ENCODE results near the gene GSTO1. TPM values are rescaled to one million over a fixed set of nuclear protein-coding genes. Genes with fewer than 3 reads are reported as not detected.

Gene GSTO1
- total and polyA plus RNA-seq, 2 of the 13 experiments (the other 11 are each of a cell fraction or from before 2014, with no cell fraction given): 228 to 300 TPM

GRCh38 chr10:104286939-104287338, 32.2 kb downstream of the GSTO1 start (continued):
- 0 out of 4 replicates have a peak, but pooled peaks of 1 of the 2 experiments have one; percentile 19 for TF ChIP-seq NR2F1 (CRISPR knock-in tag; IDR thresholded peaks at IDR 0.05)
- TF ChIP-seq FOXP4 (CRISPR knock-in tag; IDR thresholded peaks at IDR 0.05): peak; percentile 43; the same call in 1 of the 2 replicates
- peak; percentile 31; the same call in 1 of the 2 replicates for TF ChIP-seq FOXA3 (CRISPR knock-in tag; IDR thresholded peaks at IDR 0.05)
- peak; percentile 77 for TF ChIP-seq NCOA2 (CRISPR knock-in tag; IDR thresholded peaks at IDR 0.05)
- TF ChIP-seq ATF2 (CRISPR knock-in tag; IDR thresholded peaks at IDR 0.05): peak; percentile 38; the same call in 1 of the 2 replicates
- TF ChIP-seq, protein P1, sequence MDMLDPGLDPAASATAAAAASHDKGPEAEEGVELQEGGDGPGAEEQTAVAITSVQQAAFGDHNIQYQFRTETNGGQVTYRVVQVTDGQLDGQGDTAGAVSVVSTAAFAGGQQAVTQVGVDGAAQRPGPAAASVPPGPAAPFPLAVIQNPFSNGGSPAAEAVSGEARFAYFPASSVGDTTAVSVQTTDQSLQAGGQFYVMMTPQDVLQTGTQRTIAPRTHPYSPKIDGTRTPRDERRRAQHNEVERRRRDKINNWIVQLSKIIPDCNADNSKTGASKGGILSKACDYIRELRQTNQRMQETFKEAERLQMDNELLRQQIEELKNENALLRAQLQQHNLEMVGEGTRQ (IDR thresholded peaks at IDR 0.05; ENCODE audit: low read depth, low read length): no peak
- TF ChIP-seq, protein P1 (CRISPR knock-in tag; IDR thresholded peaks at IDR 0.05; ENCODE audit: borderline replicate concordance): no peak
- no peak for TF ChIP-seq NR1H2 (CRISPR knock-in tag; IDR thresholded peaks at IDR 0.05; ENCODE audit: borderline replicate concordance, low read depth)
- TF ChIP-seq KDM1A (CRISPR knock-in tag; IDR thresholded peaks at IDR 0.05): no peak
- TF ChIP-seq ZNF143 (CRISPR knock-in tag; IDR thresholded peaks at IDR 0.05): no peak
- TF ChIP-seq IRF2 (CRISPR knock-in tag; IDR thresholded peaks at IDR 0.05): peak; percentile 14; the same call in 1 of the 2 replicates
- TF ChIP-seq RARA (CRISPR knock-in tag; IDR thresholded peaks at IDR 0.05): peak; percentile 78
- no peak for TF ChIP-seq HOXD1 (CRISPR knock-in tag; IDR thresholded peaks at IDR 0.05)
- no peak for TF ChIP-seq NR3C1 (CRISPR knock-in tag; IDR thresholded peaks at IDR 0.05)
- peak; percentile 85 for TF ChIP-seq ARID5B (CRISPR knock-in tag; IDR thresholded peaks at IDR 0.05)
- TF ChIP-seq MED1 (CRISPR knock-in tag; IDR thresholded peaks at IDR 0.05): peak; percentile 70
- TF ChIP-seq NR2C2 (CRISPR knock-in tag; IDR thresholded peaks at IDR 0.05; ENCODE audit: borderline replicate concordance): 0 out of 2 replicates have a peak, but pooled peaks have one; percentile 14
- no peak for TF ChIP-seq ZNF335 (CRISPR knock-in tag; IDR thresholded peaks at IDR 0.05)
- peak; percentile 29; the same call in 1 of the 2 replicates for TF ChIP-seq FOSL2 (CRISPR knock-in tag; IDR thresholded peaks at IDR 0.05)
- TF ChIP-seq RXRB (CRISPR knock-in tag; IDR thresholded peaks at IDR 0.05; ENCODE audit: borderline replicate concordance): peak; percentile 69
- no peak for TF ChIP-seq PRPF4 (IDR thresholded peaks at IDR 0.05; ENCODE audit: low read depth, low read length, poor library complexity, severe bottlenecking)
- no peak for TF ChIP-seq ZNF7 (CRISPR knock-in tag; IDR thresholded peaks at IDR 0.05)
- TF ChIP-seq ZNF205 (CRISPR knock-in tag; IDR thresholded peaks at IDR 0.05): no peak

Data from HepG2 (cell line).